Fibroblast of pulmonary artery (primary cell): Measurements from ENCODE around the gene CPEB4.
A peak's percentile ranks its signal among the peaks of the same experiment; 100 is the strongest.

ENCODE experiments used
- DNase-seq: peaks from one replicate; pipeline ENCODE4 v3.0.0-alpha.2; 2010; ENCODE audit warnings: low read depth
- H3K4me3 ChIP-seq: replicated peaks from 2 replicates; pipeline ENCODE4 v1.5.1; 2011; ENCODE audit warnings: low read depth, mild to moderate bottlenecking, control low read depth, low read length, moderate library complexity
- CTCF ChIP-seq: IDR thresholded peaks from 2 replicates; pipeline ENCODE4 v1.5.1; 2011; ENCODE audit warnings: mild to moderate bottlenecking, control low read depth, low read length, inconsistent platforms; ENCODE audit errors: missing control alignments

CPEB4 gene

GRCh38 chr5:173961418-173961817 lies 73.3 kb downstream of the CPEB4 start:
- H3K4me3 ChIP-seq: no peak overlapping the region
- no peak for DNase-seq
- TF ChIP-seq CTCF: no peak

- H3K4me3 ChIP-seq: no peak overlapping the region
- TF ChIP-seq CTCF: no peak
- no peak for DNase-seq
Observed at GRCh38 chr5:173962436-173962972, 74.4 kb downstream of the CPEB4 start.

GRCh38 chr5:173963182-173963838 lies 75.2 kb downstream of the CPEB4 start:
- TF ChIP-seq CTCF: no peak
- peak; percentile 31 for DNase-seq
- no peak overlapping the region for H3K4me3 ChIP-seq

- no peak for DNase-seq
- no peak for TF ChIP-seq CTCF
- no peak overlapping the region for H3K4me3 ChIP-seq
Observed at GRCh38 chr5:173963867-173964441, 75.8 kb downstream of the CPEB4 start.

- TF ChIP-seq CTCF: no peak
- no peak overlapping the region for H3K4me3 ChIP-seq
- no peak for DNase-seq
Observed at GRCh38 chr5:173964506-173964905, 76.4 kb downstream of the CPEB4 start.

GRCh38 chr5:173967241-173967640 lies 79.1 kb downstream of the CPEB4 start:
- no peak for DNase-seq
- TF ChIP-seq CTCF: no peak
- no peak overlapping the region for H3K4me3 ChIP-seq

GRCh38 chr5:173968154-173968797 lies 80.1 kb downstream of the CPEB4 start:
- TF ChIP-seq CTCF: no peak
- no peak for DNase-seq
- H3K4me3 ChIP-seq: no peak overlapping the region
